Panc1 (cell line): ENCODE measurements around the gene RPS15.

Experiments used
- CTCF ChIP-seq: fragments of 450-650 bp; IDR thresholded peaks from 2 replicates; pipeline ENCODE4 v1.5.1; 2017; ENCODE audit warnings: mild to moderate bottlenecking
- POLR2AphosphoS5 ChIP-seq: IDR thresholded peaks from 2 replicates; pipeline ENCODE4 v1.6.1; 2012; ENCODE audit warnings: mild to moderate bottlenecking, low read depth, low read length, moderate library complexity
- REST ChIP-seq, 2 experiments: IDR thresholded peaks; 2 replicates each; pipeline ENCODE4 v1.6.1; 2011 to 2012; ENCODE audit warnings: low read depth in 2 of 2, control low read depth in 1 of 2, low read length in 1 of 2, mild to moderate bottlenecking in 1 of 2, moderate library complexity in 1 of 2; ENCODE audit not compliant: insufficient read depth in 1 of 2

GRCh38 chr19:1410789-1411188 lies 27.4 kb upstream of the RPS15 start:
- TF ChIP-seq CTCF: no peak
- no peak for TF ChIP-seq POLR2AphosphoS5
- no peak for TF ChIP-seq REST (IDR thresholded peaks at IDR 0.05; ENCODE audit: insufficient read depth in 1 of 2, low read depth in 2 of 2, low read length in 1 of 2)
